KBM-7 (cell line): ENCODE measurements around the gene RIC3.

ENCODE experiments used
- DNase-seq: peaks from one replicate; pipeline ENCODE4 v3.0.0-alpha.2; 2015
- in situ Hi-C: fragments of 300-500 bp; cut with MboI; formaldehyde crosslinking; loops from 2 replicates; pipeline ENCODE4 v1.14.3; 2020; ENCODE audit warnings: low sequenced_read_pairs, low pct_unique_long_range_greater_than_20kb, mixed read lengths

RIC3 gene

GRCh38 chr11:8059571-8060011 is 109.2 kb downstream of the RIC3 start:
- in situ Hi-C loops: no loop called here

DNA sequence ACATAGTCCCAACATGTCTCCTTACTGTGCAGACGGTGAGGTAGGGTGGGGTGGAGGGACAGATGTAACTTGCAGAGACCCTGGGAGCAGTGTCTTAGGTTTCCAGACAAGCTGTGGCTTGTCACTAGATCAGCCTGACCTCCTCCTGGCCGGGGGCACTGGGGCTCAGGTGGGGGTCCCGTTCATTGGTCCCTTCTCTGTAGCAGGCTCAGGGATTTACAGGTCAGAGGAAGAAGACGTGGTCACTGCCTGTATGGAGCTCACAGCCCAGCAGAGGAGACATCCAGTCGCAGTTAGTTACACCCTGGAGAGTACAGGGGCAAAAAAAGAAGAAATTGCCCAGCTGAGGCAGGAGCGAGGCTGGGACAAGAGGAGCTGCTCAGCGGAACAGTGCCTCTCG is 109.8 kb downstream of the RIC3 start:
- DNase-seq: no peak
- in situ Hi-C loops: no loop called here

More at GRCh38 chr11:8059571-8060011, 109.2 kb downstream of the RIC3 start:
- DNase-seq: no peak

DNA sequence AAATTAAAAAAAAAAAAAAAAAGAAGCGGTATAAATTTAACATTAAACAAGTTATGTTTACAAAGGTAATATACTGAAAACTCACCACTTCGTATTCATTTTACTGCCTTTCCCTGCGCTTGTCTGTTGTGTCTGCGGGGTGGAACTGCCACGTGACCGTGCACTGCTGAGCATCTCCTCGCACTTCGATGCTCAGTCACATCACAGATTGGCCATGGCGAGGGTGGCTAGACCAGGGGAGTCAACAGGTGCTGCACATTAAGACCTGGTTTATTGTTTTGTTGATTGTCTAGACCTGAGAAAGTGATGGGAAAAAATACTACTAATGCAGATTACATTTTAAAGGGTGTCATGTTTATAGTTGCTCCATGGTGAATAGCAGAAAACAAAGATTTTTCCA is 110.6 kb downstream of the RIC3 start:
- DNase-seq: no peak
- in situ Hi-C loops: no loop called here

GRCh38 chr11:8056810-8057463 is 111.9 kb downstream of the RIC3 start:
- in situ Hi-C loops: no loop called here
- DNase-seq: no peak
